ENCODE results near the gene VSIG4. TPM values are rescaled to one million over a fixed set of nuclear protein-coding genes. Genes with fewer than 3 reads are reported as not detected.

Gene VSIG4
- total and polyA plus RNA-seq, 7 experiments from 2014 or later, result 0.21 to 1.8 (median 0.89) TPM; not detected in 2

DNA sequence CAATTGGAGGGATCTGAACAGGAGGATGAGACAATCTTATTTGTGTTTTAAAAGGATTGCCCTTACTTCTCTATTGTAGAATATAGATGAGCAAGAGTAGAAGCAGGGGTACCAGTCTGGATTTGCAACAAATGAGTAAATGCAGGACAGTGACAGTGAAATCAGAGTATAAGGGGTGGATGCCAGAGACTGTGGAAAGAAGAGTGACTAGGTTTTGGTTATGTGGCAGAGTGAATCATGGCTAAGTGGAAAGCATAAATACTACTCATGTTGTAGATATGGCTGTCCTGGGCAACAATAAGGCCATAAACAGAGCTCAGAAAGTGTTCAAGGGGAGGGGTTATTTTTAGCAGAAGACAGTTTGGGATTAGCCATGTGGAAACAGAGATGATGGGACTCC lies 6.0 kb upstream of the VSIG4 start:
- ChIA-PET POLR2A (interaction anchor here (1.0 kb wide), 1 partner anchor 40 kb away, joined by 4 read pairs; no protein-coding TSS in a partner anchor), CTCF (no interaction called here)
- peak overlapping the region in 7 of 10 donors; percentile 1 to 52 (median 32) for H3K4me3 Mint-ChIP-seq
- Histone ChIP-seq H3K4me1 (ENCODE audit: control insufficient read depth in 2 of 2, insufficient read depth in 2 of 2, low read length in 2 of 2) (peaks cover 13 to 17% of the 10 kb centered on the region in 2 donors), H3K27me3 (ENCODE audit: control insufficient read depth in 2 of 2, insufficient read depth in 2 of 2, low read length in 2 of 2) (no peaks in the 10 kb centered on the region), H3K9me3 (ENCODE audit: control insufficient read depth in 2 of 3, low read length in 3 of 3) (no peaks in the 10 kb centered on the region), H3K4me3 (ENCODE audit: low read length) (no peak overlapping the region), H3K36me3 (ENCODE audit: control insufficient read depth in 2 of 3, insufficient read depth in 3 of 3, low read length in 3 of 3) (no peaks in the 10 kb centered on the region), H3K27ac (ENCODE audit: low read depth, low read length) (no peak overlapping the region)
- H3K4me1 Mint-ChIP-seq, result peaks cover 20 to 36% (median 26%) of the 10 kb centered on the region in 7 donors
- H3K27ac Mint-ChIP-seq, result peak overlapping the region; percentile 9 to 91 (median 57)
- no peaks in the 10 kb centered on the region for H3K9me3 Mint-ChIP-seq
- H3K36me3 Mint-ChIP-seq, result peaks cover 0 to 11% (median 0%) of the 10 kb centered on the region in 5 donors
- H3K27me3 Mint-ChIP-seq, result no peaks in the 10 kb centered on the region
- intact Hi-C loops (cut with micrococcal nuclease), result no loop called here
- DNase-seq, result no peak
- ATAC-seq, result no peak

DNA sequence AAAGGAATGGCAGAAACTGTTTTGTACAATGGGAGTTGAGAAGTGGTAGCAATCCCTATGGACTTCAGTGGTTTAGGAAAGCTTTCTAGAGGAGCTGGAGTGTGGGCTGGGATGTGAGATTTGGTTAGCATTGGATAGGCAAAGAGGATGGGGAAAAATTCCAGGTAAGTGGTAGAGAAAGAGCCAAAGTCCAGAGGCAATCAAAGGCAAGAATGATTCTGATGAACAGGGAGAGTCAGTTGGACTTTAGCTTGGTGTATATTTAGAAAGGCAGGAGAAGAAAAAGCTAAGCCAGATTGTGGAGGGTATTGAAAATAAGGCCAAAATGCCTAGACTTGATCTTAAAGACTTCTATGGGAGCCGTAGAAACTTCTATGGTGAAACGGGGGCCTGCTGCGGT lies 3.7 kb upstream of the VSIG4 start:
- ATAC-seq (no peak), DNase-seq (no peak)
- no peak overlapping the region for H3K4me3 Mint-ChIP-seq
- POLR2A ChIA-PET, result no interaction called here
- Histone ChIP-seq H3K36me3 (ENCODE audit: control insufficient read depth in 2 of 3, insufficient read depth in 3 of 3, low read length in 3 of 3) (no peaks in the 10 kb centered on the region), H3K4me1 (ENCODE audit: control insufficient read depth in 2 of 2, insufficient read depth in 2 of 2, low read length in 2 of 2) (peaks cover 13 to 17% of the 10 kb centered on the region in 2 donors), H3K27ac (ENCODE audit: low read depth, low read length) (no peak overlapping the region), H3K27me3 (ENCODE audit: control insufficient read depth in 2 of 2, insufficient read depth in 2 of 2, low read length in 2 of 2) (no peaks in the 10 kb centered on the region), H3K4me3 (ENCODE audit: low read length) (no peak overlapping the region), H3K9me3 (ENCODE audit: control insufficient read depth in 2 of 3, low read length in 3 of 3) (no peaks in the 10 kb centered on the region)
- H3K36me3 Mint-ChIP-seq, result peaks cover 0 to 10% (median 0%) of the 10 kb centered on the region in 5 donors
- H3K9me3 Mint-ChIP-seq, result peaks cover 0 to 3% (median 0%) of the 10 kb centered on the region in 11 donors
- CTCF ChIA-PET, result no interaction called here
- peaks cover 15 to 33% (median 26%) of the 10 kb centered on the region in 7 donors for H3K4me1 Mint-ChIP-seq
- intact Hi-C loops (cut with micrococcal nuclease), result no loop called here
- H3K27me3 Mint-ChIP-seq, result no peaks in the 10 kb centered on the region
- no peak overlapping the region for H3K27ac Mint-ChIP-seq

DNA sequence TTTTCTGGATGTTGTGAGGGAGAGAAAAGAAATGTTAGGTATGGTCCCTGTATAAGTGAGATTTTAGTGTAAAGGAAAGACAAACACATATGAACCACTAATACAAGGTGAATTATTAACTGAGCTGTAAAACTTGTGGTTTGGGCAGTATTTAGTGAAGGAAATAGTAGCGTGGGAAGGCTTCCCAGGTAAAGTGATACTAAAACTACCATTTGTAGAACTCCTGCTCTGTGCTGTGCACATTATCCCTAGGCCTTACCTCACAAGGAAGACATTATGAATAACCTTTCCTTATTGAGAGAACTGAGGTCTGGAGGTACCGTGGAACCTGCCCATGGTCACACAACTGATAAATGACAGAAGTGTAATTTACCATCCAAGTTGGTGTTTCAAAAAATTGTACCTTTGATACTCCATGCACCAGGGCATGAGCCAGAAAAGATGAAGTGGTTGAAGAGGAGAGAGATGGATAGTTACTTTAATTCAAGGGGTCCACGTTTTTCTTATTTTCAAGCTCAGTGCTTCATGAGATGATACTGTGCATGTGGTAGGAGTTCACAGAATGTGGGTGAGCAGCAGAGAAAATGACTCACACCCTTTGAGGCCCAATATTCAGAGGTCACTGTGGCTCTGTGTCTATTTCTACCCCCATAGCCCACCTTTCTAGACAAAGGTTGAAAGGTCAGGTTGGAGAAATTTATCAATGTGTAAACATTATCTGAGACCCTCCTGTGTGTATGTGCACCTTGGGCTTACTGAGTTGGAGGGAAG lies 2.6 kb upstream of the VSIG4 start:
- H3K4me3 Mint-ChIP-seq, result no peak overlapping the region
- Histone ChIP-seq H3K9me3 (ENCODE audit: control insufficient read depth in 2 of 3, low read length in 3 of 3) (no peaks in the 10 kb centered on the region), H3K4me3 (ENCODE audit: low read length) (no peak overlapping the region), H3K27ac (ENCODE audit: low read depth, low read length) (no peak overlapping the region), H3K27me3 (ENCODE audit: control insufficient read depth in 2 of 2, insufficient read depth in 2 of 2, low read length in 2 of 2) (no peaks in the 10 kb centered on the region), H3K4me1 (ENCODE audit: control insufficient read depth in 2 of 2, insufficient read depth in 2 of 2, low read length in 2 of 2) (peaks cover 11 to 14% of the 10 kb centered on the region in 2 donors), H3K36me3 (ENCODE audit: control insufficient read depth in 2 of 3, insufficient read depth in 3 of 3, low read length in 3 of 3) (no peaks in the 10 kb centered on the region)
- no peak overlapping the region for H3K27ac Mint-ChIP-seq
- ChIA-PET CTCF (no interaction called here), POLR2A (no interaction called here)
- H3K9me3 Mint-ChIP-seq, result peaks cover 0 to 3% (median 0%) of the 10 kb centered on the region in 11 donors
- H3K36me3 Mint-ChIP-seq, result peaks cover 0 to 10% (median 0%) of the 10 kb centered on the region in 5 donors
- DNase-seq, result no peak
- no peak for ATAC-seq
- intact Hi-C loops (cut with micrococcal nuclease), result no loop called here
- H3K4me1 Mint-ChIP-seq, result peaks cover 15 to 29% (median 26%) of the 10 kb centered on the region in 7 donors
- no peaks in the 10 kb centered on the region for H3K27me3 Mint-ChIP-seq

DNA sequence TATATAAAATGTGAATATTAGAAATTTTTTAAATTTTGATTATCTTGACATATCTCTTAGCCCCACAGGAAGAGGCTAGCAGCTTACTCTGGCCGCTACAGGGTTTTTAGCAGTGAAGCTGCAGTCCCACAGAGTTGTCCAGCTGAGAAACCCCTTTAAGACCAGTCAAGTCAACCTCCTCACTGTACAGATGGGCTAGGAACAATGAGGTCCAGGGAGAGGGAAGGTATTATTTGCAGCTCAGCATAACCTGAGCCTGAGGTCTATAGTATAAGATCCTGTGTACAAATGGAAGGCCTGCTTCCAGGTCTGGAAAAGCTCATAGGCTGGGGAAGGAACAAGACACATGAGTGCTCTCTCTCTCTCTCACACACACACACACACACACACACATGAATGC lies 1.8 kb downstream of the VSIG4 start:
- peak overlapping the region in 1 of 10 donors; percentile 28 for H3K4me3 Mint-ChIP-seq
- intact Hi-C loops (cut with micrococcal nuclease), result loop anchor here in 1 of 2 donors (5.0 kb wide), 1 partner anchor 441 kb away; no protein-coding TSS in a partner anchor

DNA sequence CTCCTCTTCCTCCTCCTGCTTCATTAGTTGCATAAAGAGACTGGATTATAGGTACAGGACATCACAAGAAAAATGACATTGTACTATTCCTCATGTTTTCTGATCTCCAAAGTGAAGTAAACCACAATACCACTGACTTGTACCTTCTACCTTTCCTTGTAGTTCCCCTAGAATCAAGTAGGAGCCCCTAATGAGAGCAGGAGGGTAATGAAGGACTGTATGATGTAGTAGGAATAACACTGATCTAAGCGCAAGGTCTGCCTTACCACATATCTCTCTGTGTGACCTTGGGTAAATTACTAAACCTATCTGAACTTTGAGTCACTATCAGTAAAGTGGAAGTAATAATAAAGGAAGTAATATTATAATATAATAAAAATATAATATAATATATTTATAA lies 3.6 kb downstream of the VSIG4 start:
- Mint-ChIP-seq H3K36me3 (peaks cover 0 to 2% (median 0%) of the 10 kb centered on the region in 5 donors), H3K27ac (peak overlapping the region in 3 of 9 donors; percentile 8 to 75 (median 47)), H3K27me3 (no peaks in the 10 kb centered on the region), H3K4me3 (no peak overlapping the region), H3K9me3 (peaks cover 0 to 3% (median 0%) of the 10 kb centered on the region in 11 donors), H3K4me1 (peaks cover 0 to 20% (median 4%) of the 10 kb centered on the region in 7 donors)
- no peak overlapping the region for H3K27ac ChIP-seq (ENCODE audit: low read depth, low read length)
- ChIA-PET POLR2A (no interaction called here), CTCF (no interaction called here)
- H3K4me1 ChIP-seq (ENCODE audit: control insufficient read depth in 2 of 2, insufficient read depth in 2 of 2, low read length in 2 of 2), result no peaks in the 10 kb centered on the region
- no peaks in the 10 kb centered on the region for H3K36me3 ChIP-seq (ENCODE audit: control insufficient read depth in 2 of 3, insufficient read depth in 3 of 3, low read length in 3 of 3)
- DNase-seq (no peak), ATAC-seq (no peak)
- no peak overlapping the region for H3K4me3 ChIP-seq (ENCODE audit: low read length)
- intact Hi-C loops (cut with micrococcal nuclease), result loop anchor here in 1 of 2 donors (5.0 kb wide), 1 partner anchor 439 kb away; no protein-coding TSS in a partner anchor
- no peaks in the 10 kb centered on the region for H3K27me3 ChIP-seq (ENCODE audit: control insufficient read depth in 2 of 2, insufficient read depth in 2 of 2, low read length in 2 of 2)
- no peaks in the 10 kb centered on the region for H3K9me3 ChIP-seq (ENCODE audit: control insufficient read depth in 2 of 3, low read length in 3 of 3)

More for the DNA sequence above, 1.8 kb downstream of the VSIG4 start:
- H3K4me3 ChIP-seq (ENCODE audit: low read length), result no peak overlapping the region
- ATAC-seq (no peak), DNase-seq (no peak)
- H3K27ac Mint-ChIP-seq, result peak overlapping the region in 1 of 9 donors; percentile 19
- no peaks in the 10 kb centered on the region for H3K9me3 ChIP-seq (ENCODE audit: control insufficient read depth in 2 of 3, low read length in 3 of 3)
- ChIA-PET CTCF (no interaction called here), POLR2A (interaction anchor here (0.6 kb wide), 1 partner anchor 35 kb away, joined by 3 read pairs; no protein-coding TSS in a partner anchor)
- peaks cover 0 to 3% (median 0%) of the 10 kb centered on the region in 11 donors for H3K9me3 Mint-ChIP-seq
- no peaks in the 10 kb centered on the region for H3K4me1 ChIP-seq (ENCODE audit: control insufficient read depth in 2 of 2, insufficient read depth in 2 of 2, low read length in 2 of 2)
- H3K36me3 ChIP-seq (ENCODE audit: control insufficient read depth in 2 of 3, insufficient read depth in 3 of 3, low read length in 3 of 3), result no peaks in the 10 kb centered on the region
- H3K27ac ChIP-seq (ENCODE audit: low read depth, low read length), result no peak overlapping the region
- no peaks in the 10 kb centered on the region for H3K27me3 Mint-ChIP-seq
- H3K4me1 Mint-ChIP-seq, result peaks cover 0 to 20% (median 4%) of the 10 kb centered on the region in 7 donors
- H3K27me3 ChIP-seq (ENCODE audit: control insufficient read depth in 2 of 2, insufficient read depth in 2 of 2, low read length in 2 of 2), result no peaks in the 10 kb centered on the region
- H3K36me3 Mint-ChIP-seq, result peaks cover 0 to 2% (median 0%) of the 10 kb centered on the region in 5 donors

DNA sequence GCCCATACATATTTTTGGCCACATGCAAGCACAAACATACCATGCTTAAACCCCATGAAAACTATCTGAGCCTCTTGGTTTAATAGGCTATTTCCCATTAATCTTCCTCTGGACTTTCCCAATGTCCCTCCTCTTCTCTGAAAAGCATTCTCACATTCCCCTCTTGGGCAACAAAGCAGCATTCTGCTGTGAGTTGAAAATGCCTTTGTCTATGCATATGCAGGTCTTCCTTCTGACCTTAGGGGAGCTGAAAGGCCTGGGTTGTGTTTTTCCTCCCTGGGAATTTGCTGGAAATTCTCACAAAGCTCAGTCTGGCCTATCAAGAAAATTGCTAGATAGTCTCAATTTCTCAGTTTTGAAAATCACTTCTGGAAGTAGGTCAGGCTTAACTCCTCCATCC lies 4.2 kb downstream of the VSIG4 start:
- CTCF ChIA-PET, result no interaction called here
- peaks cover 0 to 2% (median 0%) of the 10 kb centered on the region in 5 donors for H3K36me3 Mint-ChIP-seq
- intact Hi-C loops (cut with micrococcal nuclease), result loop anchor here in 1 of 2 donors (5.0 kb wide), 1 partner anchor 438 kb away; no protein-coding TSS in a partner anchor

More for the DNA sequence above, 4.2 kb downstream of the VSIG4 start:
- Histone ChIP-seq H3K36me3 (ENCODE audit: control insufficient read depth in 2 of 3, insufficient read depth in 3 of 3, low read length in 3 of 3) (no peaks in the 10 kb centered on the region), H3K4me3 (ENCODE audit: low read length) (no peak overlapping the region), H3K9me3 (ENCODE audit: control insufficient read depth in 2 of 3, low read length in 3 of 3) (no peaks in the 10 kb centered on the region), H3K27me3 (ENCODE audit: control insufficient read depth in 2 of 2, insufficient read depth in 2 of 2, low read length in 2 of 2) (no peaks in the 10 kb centered on the region), H3K27ac (ENCODE audit: low read depth, low read length) (no peak overlapping the region), H3K4me1 (ENCODE audit: control insufficient read depth in 2 of 2, insufficient read depth in 2 of 2, low read length in 2 of 2) (no peaks in the 10 kb centered on the region)
- peaks cover 0 to 3% (median 0%) of the 10 kb centered on the region in 11 donors for H3K9me3 Mint-ChIP-seq
- no peak for DNase-seq
- peaks cover 0 to 20% (median 4%) of the 10 kb centered on the region in 7 donors for H3K4me1 Mint-ChIP-seq
- H3K27me3 Mint-ChIP-seq, result no peaks in the 10 kb centered on the region
- no peak for ATAC-seq
- POLR2A ChIA-PET, result interaction anchor here (1.0 kb wide), 1 partner anchor 23 kb away, joined by 3 read pairs; no protein-coding TSS in a partner anchor
- H3K4me3 Mint-ChIP-seq, result no peak overlapping the region
- H3K27ac Mint-ChIP-seq, result no peak overlapping the region

All from naive thymus-derived CD4-positive, alpha-beta T cell (primary cell).